H1 (cell line): Measurements from ENCODE around the gene FOXJ2. TPM values are rescaled to one million over a fixed set of nuclear protein-coding genes. Genes with fewer than 3 reads are reported as not detected.

Source experiments
- ASH2L ChIP-seq: fragments of 200-600, 300-600 bp; sonication (generic); IDR thresholded peaks from one replicate; pipeline ENCODE4 v1.7.1; 2017; ENCODE audit warnings: low read length
- BACH1 ChIP-seq: IDR thresholded peaks from 2 replicates; pipeline ENCODE4 v1.6.1; 2012; ENCODE audit warnings: low read length, improper control_type of control experiment
- CBX8 ChIP-seq: fragments of 300-800, 300-1000 bp; sonication (generic); IDR thresholded peaks from 2 replicates; pipeline ENCODE4 v1.7.1; 2016; ENCODE audit warnings: low read depth, low read length, borderline replicate concordance
- GTF2F1 ChIP-seq: IDR thresholded peaks from 2 replicates; pipeline ENCODE4 v1.6.1; 2012; ENCODE audit warnings: low read depth, low read length, improper control_type of control experiment, borderline replicate concordance
- KDM1A ChIP-seq: fragments of 200-600, 300-600 bp; sonication (generic); IDR thresholded peaks from 2 replicates; pipeline ENCODE4 v1.7.1; 2016; ENCODE audit warnings: mild to moderate bottlenecking, low read length, borderline replicate concordance
- MAFK ChIP-seq: IDR thresholded peaks from 2 replicates; pipeline ENCODE4 v1.6.1; 2012; ENCODE audit warnings: low read depth, mild to moderate bottlenecking, improper control_type of control experiment, low read length
- NANOG ChIP-seq: IDR thresholded peaks from 2 replicates; pipeline ENCODE4 v1.6.1; 2011; ENCODE audit warnings: low read length, low read depth, mild to moderate bottlenecking, inconsistent platforms; ENCODE audit not compliant: insufficient read depth, poor library complexity, severe bottlenecking
- RNF2 ChIP-seq: fragments of 200-900, 300-1000 bp; sonication (generic); IDR thresholded peaks from 2 replicates; pipeline ENCODE4 v1.7.1; 2016; ENCODE audit warnings: borderline replicate concordance, low read depth, mild to moderate bottlenecking, antibody characterized with exemption, low read length; ENCODE audit not compliant: poor library complexity, severe bottlenecking; ENCODE audit errors: missing control alignments
- polyA plus RNA-seq, 7 experiments: library from polyadenylated mRNA; depleted of rRNA in 3 of 7; stranded (reverse) in 5 of 7; unstranded in 2 of 7; fragments of >200 nt in 5 of 7; fragments of 200-250 nt in 2 of 7; gene quantifications; 1 replicate in 5 of 7; 2 replicates in 1 of 7; 4 replicates in 1 of 7; pipeline versions ENCODE4 v1.2.1 to v1.2.3, GENCODE V29; 2011 to 2013; ENCODE audit warnings: missing spikeins in 2 of 7, mixed read lengths in 2 of 7
- total RNA-seq: library from RNA; stranded (reverse); fragmentation: NEBNext Ultra II Directional; extraction: Animal tissue kit (Norgen Biotek cat#: 25700); gene quantifications from 2 replicates; pipeline ENCODE4 v1.2.1, GENCODE V29; 2021
- TF ChIP-seq, protein P1 (sequence below): fragments of 300-600 bp; sonication (generic); IDR thresholded peaks from 2 replicates; pipeline ENCODE4 v1.7.1; 2012; ENCODE audit warnings: low read length, moderate library complexity, mild to moderate bottlenecking, inconsistent platforms; ENCODE audit not compliant: insufficient replicate concordance

The FOXJ2 gene
- total and polyA plus RNA-seq, 2 of the 8 experiments (the other 6 are each of a cell fraction or from before 2014, with no cell fraction given): 4.2 to 9.3 TPM

DNA sequence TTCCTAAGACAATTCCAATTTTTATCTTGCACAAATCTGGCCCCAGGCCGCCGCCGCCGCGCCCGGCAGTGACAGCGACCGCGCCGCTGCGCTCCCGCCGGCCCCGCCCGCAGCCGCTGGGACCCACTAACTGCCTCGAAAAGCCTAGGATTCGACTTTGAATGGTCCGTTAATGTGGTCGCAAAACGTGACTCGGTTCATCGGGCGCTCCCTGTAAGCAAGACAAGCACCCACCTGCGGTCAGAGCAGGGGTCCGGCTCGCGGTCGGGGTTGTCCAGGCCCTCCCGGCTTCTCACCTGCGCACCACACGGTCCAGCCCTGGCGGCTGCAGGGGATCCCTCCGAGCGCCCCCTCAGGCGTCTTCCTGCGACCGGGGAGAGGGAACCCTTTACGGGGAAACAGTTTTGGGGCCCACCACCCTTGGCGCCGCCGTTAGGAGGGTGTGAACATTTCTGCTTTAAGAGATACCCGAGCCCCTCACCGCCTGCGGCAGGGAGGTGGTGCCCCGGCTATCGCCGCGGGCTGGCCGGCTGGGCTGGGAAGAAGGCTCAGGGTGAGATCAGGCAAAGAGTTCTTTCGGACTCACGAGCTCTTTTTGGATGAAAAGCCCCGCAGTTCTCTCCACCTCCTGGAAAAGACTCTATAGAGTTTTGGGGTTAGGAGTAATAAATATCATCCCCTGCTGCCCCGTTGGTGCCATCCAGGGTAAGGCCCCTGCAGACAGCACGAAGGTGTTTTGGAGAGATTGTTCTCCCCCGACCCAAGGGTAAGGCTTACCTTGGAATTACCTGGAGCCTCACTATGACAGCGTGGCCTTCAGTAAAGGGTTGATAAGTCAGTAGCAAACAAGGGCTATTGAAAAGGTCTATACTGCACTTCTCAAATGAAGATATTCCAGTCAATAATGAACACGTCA, 13.6 kb upstream of the FOXJ2 start (continued):
- no peak for TF ChIP-seq RNF2
- no peak for TF ChIP-seq GTF2F1
- TF ChIP-seq BACH1: no peak
- no peak for TF ChIP-seq CBX8
- TF ChIP-seq ASH2L: peak; percentile 89
- no peak for TF ChIP-seq KDM1A
- no peak for TF ChIP-seq MAFK
- TF ChIP-seq, protein P1, sequence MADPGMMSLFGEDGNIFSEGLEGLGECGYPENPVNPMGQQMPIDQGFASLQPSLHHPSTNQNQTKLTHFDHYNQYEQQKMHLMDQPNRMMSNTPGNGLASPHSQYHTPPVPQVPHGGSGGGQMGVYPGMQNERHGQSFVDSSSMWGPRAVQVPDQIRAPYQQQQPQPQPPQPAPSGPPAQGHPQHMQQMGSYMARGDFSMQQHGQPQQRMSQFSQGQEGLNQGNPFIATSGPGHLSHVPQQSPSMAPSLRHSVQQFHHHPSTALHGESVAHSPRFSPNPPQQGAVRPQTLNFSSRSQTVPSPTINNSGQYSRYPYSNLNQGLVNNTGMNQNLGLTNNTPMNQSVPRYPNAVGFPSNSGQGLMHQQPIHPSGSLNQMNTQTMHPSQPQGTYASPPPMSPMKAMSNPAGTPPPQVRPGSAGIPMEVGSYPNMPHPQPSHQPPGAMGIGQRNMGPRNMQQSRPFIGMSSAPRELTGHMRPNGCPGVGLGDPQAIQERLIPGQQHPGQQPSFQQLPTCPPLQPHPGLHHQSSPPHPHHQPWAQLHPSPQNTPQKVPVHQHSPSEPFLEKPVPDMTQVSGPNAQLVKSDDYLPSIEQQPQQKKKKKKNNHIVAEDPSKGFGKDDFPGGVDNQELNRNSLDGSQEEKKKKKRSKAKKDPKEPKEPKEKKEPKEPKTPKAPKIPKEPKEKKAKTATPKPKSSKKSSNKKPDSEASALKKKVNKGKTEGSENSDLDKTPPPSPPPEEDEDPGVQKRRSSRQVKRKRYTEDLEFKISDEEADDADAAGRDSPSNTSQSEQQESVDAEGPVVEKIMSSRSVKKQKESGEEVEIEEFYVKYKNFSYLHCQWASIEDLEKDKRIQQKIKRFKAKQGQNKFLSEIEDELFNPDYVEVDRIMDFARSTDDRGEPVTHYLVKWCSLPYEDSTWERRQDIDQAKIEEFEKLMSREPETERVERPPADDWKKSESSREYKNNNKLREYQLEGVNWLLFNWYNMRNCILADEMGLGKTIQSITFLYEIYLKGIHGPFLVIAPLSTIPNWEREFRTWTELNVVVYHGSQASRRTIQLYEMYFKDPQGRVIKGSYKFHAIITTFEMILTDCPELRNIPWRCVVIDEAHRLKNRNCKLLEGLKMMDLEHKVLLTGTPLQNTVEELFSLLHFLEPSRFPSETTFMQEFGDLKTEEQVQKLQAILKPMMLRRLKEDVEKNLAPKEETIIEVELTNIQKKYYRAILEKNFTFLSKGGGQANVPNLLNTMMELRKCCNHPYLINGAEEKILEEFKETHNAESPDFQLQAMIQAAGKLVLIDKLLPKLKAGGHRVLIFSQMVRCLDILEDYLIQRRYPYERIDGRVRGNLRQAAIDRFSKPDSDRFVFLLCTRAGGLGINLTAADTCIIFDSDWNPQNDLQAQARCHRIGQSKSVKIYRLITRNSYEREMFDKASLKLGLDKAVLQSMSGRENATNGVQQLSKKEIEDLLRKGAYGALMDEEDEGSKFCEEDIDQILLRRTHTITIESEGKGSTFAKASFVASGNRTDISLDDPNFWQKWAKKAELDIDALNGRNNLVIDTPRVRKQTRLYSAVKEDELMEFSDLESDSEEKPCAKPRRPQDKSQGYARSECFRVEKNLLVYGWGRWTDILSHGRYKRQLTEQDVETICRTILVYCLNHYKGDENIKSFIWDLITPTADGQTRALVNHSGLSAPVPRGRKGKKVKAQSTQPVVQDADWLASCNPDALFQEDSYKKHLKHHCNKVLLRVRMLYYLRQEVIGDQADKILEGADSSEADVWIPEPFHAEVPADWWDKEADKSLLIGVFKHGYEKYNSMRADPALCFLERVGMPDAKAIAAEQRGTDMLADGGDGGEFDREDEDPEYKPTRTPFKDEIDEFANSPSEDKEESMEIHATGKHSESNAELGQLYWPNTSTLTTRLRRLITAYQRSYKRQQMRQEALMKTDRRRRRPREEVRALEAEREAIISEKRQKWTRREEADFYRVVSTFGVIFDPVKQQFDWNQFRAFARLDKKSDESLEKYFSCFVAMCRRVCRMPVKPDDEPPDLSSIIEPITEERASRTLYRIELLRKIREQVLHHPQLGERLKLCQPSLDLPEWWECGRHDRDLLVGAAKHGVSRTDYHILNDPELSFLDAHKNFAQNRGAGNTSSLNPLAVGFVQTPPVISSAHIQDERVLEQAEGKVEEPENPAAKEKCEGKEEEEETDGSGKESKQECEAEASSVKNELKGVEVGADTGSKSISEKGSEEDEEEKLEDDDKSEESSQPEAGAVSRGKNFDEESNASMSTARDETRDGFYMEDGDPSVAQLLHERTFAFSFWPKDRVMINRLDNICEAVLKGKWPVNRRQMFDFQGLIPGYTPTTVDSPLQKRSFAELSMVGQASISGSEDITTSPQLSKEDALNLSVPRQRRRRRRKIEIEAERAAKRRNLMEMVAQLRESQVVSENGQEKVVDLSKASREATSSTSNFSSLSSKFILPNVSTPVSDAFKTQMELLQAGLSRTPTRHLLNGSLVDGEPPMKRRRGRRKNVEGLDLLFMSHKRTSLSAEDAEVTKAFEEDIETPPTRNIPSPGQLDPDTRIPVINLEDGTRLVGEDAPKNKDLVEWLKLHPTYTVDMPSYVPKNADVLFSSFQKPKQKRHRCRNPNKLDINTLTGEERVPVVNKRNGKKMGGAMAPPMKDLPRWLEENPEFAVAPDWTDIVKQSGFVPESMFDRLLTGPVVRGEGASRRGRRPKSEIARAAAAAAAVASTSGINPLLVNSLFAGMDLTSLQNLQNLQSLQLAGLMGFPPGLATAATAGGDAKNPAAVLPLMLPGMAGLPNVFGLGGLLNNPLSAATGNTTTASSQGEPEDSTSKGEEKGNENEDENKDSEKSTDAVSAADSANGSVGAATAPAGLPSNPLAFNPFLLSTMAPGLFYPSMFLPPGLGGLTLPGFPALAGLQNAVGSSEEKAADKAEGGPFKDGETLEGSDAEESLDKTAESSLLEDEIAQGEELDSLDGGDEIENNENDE: no peak
- no peak for TF ChIP-seq NANOG
